ENCODE results near the gene MEF2C.

The MEF2C gene

DNA sequence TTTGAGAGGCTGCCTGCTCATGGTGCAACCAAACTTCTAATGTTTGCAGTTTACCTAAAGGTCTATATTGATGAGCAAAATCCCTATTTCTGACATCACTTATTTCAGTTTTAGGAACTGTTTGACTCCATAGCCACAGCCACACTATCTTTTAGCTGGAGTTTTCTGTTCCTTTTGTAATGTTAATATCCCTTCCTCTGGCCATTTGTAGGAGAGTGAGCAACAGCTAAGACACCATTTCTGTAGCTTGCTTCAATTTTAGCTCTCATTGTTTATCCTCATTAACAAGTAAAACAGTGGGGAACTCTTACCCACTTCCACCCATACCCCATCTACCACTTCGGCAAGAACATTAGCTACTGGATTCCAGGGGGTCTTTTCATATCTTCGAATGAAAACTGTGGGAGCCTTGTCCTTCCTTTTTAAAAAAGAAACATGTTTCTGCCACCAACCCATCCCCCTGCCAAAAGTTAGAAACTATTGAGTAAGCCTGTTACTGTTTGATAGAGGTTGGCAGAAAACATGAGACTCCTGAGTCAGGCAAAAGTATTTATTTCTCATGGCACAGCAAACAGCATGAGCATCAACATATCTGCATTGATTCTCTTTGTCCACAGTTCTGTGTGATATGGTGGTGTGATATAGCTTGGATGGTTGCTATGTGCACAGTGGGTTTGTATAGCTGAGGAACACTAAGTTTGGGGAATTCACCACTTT, 174.1 kb downstream of the MEF2C start:
- no peak for DNase-seq (ENCODE audit: low read depth)

DNA sequence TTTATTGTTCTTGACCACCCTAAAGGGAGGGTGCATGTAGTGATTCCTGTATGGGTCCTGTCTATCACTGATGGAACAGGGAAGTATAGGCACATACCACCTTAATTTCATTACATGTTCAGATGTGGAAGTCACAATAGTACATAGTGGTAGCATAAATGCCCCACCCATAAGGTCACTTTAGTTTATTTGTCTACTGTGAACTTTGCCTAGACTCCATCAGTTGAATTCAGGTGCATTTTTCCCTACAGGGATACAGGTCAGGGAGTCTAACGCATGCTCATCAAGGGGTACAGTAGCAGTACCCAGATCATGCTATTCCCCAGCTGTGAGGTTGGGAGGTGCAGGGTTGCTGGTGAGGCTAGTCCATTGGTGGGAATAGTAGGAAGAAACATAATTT, 175.0 kb downstream of the MEF2C start:
- no peak for DNase-seq (ENCODE audit: low read depth)

DNA sequence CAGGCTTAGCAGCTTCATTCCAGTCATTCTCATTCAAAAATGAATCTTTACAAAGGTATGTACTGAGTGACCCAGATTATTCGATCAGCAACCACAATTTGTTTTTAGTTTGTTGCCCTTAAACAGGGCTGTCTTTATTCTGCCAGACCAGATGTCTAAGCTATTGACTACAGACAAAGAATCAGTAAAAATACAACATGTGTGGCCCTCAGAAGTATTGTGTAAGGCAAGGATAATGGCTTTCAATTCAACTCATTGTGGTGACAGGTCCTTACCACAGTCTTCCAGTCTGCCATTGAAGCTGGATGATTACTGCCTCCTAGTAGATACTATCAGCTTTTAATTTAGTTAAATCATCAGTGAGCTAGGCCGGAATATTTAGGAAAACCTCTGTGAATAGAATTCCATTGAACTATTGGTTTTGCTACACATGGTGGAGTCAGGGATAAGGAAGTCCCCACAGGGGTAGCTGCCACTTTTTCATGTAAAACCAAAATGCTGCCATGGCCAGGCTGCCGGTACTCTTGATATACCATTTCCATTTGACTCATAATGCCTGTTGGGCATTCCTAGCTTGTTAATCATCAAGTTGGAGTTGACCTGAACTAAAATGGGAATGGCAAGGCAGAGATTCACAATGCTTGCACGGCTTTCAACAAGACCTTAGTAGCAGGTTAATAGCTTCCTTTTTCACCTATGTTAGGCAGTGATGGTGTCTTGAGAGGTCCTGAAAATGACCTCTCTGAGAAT, 175.6 kb downstream of the MEF2C start:
- DNase-seq (ENCODE audit: low read depth) = no peak

DNA sequence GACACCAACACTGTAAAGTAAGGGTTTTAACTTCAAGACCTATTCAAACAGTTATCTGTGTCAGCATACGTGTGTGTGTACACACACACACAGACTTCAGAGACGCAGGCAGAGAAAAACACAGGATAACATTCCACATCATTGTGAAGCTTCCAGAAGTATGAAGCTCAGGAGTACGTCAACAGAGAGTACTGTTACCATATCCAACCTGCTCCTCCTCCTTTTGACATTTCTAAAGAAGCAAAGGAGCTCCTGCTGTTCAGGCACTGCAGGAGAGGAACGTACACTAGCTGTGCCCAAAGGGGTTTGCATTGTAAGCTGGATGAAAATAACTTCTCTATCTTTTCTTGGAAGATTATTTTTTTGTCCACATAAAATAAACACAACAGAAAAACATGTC, 180.7 kb downstream of the MEF2C start:
- no peak for DNase-seq (ENCODE audit: low read depth)

DNA sequence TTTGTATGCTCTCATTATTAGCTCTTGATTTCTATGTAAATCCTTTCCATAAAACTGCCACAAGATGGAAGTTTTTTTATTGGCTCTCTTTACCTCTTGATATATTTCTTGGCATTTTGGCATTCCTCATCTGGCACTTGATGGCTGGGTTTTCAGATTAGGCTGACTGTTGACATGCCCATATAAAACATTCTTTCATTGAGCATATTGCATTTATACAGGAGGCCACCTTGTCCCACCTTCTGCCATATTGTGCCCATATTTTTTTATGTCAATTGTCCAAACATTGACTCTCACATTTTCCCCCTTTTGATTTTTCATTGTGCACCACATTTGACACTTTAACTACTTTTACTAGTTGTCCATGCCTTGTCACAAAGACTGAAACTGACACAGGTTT, 182.9 kb downstream of the MEF2C start:
- no peak for DNase-seq (ENCODE audit: low read depth)

DNA sequence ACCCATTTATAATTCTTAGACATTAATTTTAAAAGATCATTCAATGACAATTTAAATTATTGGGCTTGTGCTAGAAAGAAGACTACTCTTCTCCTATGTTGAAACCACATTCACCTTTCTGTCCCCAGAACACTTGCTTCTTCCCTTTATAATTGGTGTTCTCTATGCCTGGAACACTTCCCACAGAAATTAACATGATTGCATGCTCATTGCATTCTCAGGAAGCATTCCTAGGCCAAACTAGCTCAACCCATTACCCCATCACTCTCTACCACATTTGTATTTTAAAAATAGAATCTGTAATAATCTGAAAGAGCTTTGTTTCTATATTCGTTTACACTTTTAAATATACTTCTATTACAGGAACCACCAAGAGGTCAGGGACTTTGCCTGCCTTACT, 184.7 kb downstream of the MEF2C start:
- no peak for DNase-seq (ENCODE audit: low read depth)

DNA sequence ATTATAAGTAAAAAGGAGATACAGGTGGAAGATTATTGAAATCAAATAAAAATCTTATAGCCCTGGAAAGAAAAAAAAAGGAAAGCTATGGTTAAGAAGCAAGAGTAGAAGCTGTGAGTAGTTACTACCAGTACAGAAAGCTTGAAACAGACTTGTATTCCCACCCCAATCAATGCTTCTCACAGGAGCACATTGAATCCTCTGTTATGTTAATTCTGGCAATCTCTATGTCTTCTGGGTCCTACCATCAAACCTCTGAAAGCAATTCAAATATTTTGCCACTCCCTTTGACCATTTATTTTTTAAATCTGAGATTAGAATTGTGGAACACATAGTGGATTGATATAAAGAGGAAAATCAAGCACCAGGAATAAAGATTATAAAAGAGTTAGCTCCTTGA, 186.5 kb downstream of the MEF2C start:
- no peak for DNase-seq (ENCODE audit: low read depth)

DNA sequence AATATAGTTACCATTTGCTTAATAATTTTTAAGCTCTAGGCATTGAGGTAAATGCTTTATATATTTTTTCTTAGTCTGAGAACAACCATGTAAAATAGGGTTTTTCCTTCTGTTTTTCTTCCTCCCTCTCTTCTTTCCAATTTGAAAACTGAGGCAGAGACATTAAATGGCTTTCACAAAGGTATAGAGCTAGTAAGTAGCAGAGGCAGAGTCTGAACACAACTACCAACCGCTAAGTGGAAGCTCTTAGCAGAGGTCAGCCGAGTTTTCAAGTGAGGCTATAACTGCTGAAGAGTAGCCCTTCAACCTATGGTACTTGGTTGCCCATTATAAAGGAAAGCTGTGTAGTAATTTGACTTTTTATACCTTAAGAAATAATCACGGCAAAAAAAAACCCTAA, 187.1 kb downstream of the MEF2C start:
- no peak for DNase-seq (ENCODE audit: low read depth)

DNA sequence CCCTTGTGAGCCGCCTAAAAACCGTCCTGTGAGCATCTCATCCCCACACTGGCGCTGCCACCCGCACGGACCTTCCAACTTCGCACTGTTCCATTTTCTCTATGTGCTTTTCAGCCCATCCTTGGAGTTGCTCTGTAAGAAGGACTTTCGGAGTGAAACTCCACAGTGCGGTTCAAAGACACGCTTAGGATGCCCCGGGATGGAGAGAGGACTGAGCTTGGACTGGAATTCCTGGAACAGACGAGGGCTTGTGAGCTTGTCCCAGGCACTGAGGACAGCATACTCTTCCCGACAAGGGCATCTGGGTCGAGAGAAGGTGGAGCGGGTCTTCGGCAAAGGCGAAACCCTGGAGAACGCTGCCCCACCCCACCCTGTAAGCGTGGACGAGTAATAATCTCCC, 187.8 kb downstream of the MEF2C start:
- DNase-seq (ENCODE audit: low read depth) = no peak

DNA sequence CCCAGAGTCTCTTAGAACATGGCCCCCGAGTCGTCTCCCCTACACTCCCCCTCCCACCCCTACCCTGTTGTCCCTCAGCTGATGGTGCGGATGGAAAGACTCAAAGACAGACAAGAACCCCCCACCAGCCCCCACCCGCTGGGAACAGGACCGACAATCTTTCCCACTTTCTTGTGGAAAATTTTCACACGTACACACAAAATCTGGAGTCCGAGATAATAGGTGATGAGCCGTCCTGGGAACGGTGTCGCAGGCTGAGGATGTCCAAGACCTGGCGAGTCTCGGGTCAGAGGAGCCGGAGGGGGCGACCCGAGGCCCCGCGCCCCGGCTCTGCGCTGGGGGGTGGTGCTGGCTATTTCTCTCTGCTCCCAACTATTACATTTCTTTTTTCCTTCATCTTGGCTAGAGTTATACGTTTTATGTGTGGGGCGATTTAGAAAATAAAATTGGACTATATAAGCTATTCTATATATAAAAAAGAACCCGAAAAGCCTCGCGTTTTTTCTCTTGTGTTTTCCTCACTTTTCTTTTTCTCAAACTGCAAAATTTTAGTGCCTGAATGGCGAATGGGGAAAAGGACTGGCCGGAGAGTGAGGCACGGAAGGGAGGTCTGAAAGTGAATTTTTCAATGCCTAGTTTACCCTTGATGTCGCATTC, 188.8 kb downstream of the MEF2C start:
- no peak for DNase-seq (ENCODE audit: low read depth)

DNA sequence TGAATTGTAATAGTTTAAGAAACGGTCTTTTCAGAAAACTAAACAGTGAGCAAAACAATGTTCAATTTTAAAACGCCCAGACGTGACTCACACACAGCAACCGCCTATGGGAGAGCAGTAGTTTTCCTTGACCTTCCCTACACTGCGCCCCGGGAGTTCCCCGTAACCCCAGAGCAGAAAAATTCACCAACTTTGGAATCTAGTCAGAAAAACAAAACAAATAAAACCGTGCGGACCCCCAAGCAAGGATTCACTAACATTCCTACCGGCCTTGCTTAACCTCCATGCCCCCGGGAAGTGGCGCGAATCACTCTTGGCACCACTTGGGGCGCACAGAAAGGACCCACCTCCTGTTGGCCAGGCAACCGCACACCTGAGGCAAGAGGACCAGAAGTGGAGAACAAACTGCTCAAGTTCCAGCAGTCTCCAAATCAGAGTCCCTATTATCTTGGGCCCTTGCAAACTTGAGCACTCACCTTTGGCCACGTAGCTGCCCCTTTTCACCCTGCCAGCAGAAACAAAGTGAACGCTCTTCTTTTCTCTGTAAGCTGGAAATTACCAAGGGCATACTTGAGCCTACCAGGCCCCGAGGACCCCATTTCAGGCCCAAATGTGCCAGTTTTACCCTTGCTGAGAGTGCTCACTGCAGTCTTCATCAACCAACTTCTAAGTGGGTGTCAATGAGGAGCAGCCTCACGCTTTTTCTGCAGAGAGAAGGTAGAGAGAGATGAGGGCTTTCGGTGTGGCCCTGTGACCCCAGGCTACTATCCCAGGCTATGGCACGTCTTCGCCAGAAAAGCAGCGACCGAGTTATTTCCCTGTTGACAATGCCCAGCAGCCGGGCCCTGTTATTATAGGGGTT, 189.7 kb downstream of the MEF2C start:
- DNase-seq (ENCODE audit: low read depth) = no peak

DNA sequence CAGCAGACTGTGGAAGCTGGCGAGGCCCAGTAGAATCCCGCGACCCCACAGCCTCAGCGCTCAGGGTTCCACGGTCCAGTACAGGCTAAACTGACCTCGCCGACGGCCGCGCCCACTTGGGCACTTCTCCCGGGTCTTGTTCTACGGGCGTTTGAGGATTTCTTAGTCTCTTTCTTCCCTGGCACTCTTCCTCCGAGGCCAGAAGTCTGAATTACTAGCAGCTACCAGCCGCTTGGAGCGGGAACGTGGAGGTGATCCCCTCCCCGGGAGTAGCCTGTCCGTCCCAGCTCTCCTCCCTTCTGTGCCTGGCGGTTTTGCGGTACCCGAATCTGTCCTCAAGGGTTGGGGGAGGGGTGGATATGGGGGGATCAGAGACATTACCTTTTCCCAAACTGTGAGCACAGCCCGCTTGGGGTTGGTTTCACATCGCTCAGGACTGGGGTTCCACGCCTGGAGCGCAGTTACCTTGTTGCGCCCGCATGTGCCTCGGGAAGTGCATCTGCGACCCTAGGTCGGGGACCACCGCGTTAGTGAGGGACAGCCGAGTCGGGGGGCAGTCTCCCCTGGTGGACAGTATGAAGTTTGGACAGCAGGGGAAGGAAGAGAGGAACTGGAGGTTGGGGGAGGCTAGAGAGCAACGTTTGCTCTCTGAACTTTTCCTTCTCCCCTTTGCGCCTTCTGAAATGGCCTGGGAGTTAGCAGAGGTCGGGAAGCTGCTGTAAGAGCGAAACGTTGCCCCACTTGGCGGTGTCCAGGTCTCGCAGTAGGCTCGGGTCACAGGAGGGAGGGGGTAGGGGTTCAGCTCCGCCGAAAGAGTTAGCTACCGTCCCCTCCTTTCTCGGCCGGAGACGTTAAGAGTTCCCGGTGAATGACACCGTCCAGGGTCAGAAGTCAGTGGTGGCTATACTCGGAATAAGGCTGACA, 190.8 kb downstream of the MEF2C start:
- DNase-seq (ENCODE audit: low read depth) = no peak

DNA sequence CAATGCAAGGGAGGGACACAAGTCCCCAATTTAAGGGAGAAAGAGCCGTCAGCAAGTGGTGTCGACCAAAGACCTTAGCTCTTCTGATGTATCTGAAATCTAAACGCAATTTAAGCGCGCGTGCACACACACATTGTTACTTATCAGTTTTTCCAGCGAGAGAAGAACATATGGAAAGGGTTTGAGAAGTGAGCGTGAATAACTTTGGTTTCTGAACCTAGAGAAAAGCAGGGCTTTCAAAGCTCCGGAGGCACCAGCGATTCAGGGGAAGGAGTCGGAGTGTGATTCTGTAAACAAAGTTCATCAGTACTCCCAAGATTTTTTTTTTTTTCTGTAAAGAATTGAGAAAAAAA, 191.8 kb downstream of the MEF2C start:
- no peak for DNase-seq (ENCODE audit: low read depth)

DNA sequence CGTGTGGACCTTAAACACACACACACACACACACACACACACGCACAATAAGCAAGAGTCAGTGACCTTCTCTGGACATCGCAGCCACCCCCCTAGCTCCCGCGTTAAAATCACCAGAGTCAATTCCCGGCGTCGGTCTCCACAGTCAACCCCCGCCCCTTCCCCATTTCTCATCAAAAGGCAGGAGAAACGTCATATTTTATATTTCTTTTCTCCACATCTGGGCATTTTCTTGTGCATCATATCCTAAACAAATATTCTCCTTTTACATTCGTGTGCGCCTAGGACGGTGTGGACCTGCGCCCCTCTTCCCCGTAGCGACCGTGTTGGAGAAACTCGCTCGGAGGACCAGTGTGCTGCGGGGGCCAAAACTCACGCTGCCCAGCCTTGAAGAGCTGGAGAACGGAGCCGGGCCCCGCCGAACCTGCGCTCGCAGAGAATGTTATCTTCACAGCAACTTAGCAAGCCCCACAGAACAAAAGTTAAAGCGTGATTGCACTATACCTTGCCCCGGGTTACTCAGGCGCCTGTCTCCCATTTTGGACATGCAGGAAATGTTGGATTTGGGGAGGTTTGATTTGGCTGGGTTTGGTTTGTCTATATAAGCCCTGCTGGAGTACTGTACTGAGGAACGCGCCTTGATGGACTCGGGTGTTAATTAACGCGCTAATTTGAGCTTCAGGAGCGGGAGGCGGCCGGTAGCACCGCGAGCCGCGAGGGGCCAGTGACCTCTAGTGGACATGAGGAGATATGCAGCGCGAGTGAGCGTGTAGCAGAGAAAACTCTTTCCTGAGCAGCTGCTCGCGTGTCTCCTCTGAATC, 192.4 kb downstream of the MEF2C start:
- DNase-seq (ENCODE audit: low read depth) = peak; percentile 26

DNA sequence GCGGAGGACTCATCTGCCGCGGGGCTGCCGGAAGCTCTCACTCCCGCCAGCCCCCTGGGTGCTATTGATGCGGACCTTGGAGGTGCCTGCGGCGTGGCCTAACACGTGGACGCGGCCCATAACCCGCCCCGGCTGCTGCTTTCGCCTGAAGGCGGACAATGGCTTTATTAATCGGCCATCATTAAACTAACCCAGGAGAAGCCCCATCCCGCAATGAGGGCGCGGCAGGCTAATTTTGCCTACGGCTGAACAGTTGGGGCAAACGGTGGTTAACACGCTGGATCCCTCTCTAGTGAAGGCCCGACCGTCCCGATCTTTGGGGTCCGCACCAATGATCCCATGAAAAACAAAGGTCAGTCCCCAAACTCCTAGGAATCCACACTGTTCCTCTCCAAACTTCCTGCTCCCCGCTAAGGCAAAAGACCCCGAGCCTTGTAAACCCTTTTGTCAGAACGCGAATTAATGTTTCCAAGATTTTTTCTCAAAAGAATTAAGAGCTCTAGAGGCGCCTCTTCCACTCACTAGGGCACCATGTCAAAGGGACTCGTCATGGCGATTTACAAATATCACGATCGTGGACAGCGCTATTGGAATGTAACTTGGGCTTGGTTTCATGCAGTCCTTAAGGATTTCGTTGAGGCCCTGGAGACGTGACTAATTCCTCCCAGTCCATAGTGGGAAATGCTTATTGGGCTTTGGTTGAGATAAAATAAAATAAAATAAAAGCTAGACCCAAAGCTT, 193.1 kb downstream of the MEF2C start:
- no peak for DNase-seq (ENCODE audit: low read depth)

DNA sequence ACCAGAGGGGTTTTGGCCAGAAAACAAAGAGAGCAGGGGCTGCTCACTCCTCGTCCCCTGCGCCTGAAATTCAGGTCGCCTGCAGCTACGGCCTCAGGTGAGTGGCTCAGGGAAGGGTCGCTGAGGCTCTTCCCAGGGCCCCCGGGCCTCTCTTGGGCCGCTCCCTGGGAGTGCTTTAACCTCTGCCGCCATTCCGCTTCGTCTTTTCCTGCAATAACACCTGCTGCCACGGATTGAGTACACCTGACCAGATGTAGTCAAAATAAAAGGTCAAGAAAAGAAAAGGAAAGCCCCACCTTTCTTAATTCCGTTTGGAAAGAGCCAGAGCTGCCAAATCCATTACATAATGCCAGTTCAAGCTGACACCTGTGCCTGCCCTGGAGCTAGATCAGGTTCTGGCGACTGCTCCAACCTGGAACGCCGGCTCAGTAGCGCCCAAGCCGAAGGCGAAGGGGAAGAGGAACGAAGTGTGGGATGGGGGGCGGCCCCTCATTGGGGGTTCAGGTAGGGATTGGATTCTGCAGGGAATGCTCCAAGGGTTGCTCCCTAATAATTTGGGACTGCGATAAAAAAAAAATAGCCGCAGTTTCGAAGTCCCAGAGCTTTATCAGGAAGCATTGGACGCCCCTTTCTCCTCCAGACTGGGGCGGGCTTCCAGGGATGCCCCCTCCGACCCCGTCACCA, 193.9 kb downstream of the MEF2C start:
- DNase-seq (ENCODE audit: low read depth) = no peak

DNA sequence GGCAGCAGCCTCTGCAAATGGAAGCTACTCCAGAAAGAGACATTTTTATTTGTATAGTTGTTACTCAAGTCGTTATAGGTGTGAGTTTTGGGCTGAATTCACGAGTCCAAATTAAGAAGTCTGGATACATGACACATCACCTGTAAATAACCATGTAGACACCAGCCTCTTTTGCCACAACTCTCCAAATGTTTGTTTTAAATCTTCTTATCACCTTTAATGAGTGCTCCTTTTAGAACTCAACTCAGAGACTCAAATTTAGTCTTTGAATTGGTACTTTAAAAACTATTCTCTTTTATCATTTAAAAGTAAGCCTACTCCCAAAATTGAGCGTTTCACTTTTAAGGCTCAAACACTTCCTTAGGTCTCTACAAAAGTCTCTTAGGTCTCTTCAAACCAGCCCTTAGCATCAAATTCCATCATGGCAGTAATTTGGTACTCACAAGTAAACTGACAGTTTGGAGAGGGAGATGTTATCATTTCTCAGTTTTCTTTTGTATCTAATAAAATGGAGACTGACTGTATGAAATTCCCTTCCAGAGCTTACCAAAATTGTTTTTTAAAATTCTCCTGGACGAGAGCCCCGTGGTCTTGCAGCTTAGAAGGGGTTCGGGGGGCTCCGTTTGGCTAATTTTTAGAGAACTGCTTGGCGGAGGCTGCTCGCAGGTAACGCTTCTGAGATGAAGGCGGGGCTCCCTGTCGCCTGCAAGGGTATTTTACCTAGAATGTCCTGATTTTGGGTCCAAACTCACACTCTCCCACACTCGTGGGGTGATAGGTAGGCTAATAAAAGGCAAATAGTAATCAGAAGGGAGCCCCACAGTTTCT, 194.6 kb downstream of the MEF2C start:
- DNase-seq (ENCODE audit: low read depth) = no peak

DNA sequence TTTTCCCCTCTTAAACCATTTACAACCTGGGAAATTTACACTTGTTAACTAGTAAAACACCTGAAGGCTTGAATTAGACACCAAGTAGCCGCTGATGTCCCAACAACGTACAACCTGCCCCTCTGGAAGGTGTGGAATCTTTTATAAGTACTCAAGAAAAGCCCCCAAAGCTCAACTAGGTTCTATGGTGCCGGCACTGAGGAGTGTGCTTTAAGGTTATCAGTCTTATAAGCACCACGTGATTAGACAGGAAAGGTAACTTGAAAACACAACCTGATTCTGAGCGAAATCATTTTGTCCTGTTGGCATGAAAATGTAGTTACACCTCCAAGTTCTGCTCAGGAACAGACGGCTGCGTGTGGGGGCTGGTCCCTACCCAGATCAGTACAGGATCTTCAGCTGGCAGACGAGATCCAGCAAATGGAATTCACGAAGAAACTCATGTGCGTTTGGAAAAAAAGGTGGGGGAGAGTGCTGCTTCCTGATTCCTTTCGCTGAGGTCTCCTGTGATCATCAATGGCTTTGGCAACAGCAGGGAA, 195.5 kb downstream of the MEF2C start:
- DNase-seq (ENCODE audit: low read depth) = no peak

Data from activated T-helper 1 cell treated with Interleukin-2 at 50 U/mL for 16 hours (primary cell).